HUDEP-2 (cell line): ENCODE data around the gene DPRX.

ENCODE experiments used
- DNase-seq, 76 experiments: peaks; one replicate each; lab custom pipeline; 2025; ENCODE audit not compliant: unreplicated experiment in 76 of 76; lab: John Stamatoyannopoulos, UW

Gene DPRX, protein sequence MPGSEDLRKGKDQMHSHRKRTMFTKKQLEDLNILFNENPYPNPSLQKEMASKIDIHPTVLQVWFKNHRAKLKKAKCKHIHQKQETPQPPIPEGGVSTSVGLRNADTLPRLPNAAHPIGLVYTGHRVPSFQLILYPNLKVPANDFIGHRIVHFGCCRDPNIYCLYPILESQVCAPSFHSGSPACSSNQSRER

DNA sequence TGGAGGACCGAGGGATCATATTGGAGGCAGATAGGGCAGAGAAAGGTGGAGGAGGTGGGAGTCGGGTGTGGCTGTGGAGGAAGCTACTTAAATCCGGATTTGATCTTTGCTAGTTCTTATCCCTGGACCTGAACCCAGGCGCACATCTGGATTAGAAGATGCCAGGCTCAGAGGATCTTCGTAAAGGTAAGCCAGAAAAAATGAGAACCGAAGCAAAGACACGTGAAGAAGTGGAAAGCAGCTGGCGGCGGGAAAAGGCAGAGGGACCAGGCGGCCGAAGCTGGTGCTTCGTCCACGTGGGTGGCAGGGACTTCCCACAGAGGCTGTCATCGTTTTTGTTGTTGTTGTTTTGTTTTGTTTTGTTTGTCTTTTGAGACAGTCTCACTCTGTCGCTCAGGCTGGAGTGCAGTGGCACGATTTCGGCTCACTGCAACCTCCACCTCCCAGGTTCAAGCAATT is at the start of gene DPRX:
Gene DPRX (plus strand): TSS at position 51 of the 459 bp plus-strand sequence. CDS start 108 bp downstream, at position 159.
- DNase-seq = no peak

DNA sequence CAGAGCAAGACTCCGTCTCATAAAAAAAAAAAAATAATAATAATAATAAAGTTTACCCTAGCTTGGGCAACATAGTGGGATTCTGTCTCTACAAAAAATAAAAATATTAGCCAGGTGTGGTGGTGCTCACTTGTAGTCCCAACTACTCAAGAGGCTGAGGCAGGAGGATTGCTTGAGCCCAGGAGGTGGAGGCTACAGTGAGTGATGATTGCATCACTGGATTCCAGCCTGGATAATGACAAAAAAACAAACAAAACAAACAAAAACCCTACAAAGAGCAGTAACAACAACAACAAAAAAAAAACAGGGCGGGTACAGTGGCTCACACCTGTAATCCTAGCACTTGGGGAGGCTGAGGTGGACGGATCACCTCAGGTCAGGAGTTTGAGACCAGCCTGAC is 48.6 kb upstream of the DPRX start:
- no peak for DNase-seq

DNA sequence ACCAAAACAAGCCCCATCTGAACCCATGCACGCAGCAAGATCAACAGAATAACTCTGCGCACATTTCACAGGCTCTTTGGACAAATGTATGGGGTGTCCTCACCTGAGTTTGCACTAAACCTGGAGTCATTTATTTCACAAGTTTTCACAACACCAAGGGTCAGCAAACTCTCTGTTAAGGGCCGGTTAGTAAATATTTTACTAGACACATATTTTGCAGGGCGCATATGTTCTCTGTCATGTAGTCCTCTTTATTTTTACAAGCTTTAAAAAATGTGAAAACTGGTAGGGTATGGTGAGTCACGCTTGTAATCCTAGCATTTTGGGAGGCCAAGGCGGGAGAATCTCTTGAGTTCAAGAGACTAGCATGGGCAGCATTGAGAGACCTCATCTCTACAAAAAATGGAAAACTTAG is 45.5 kb upstream of the DPRX start:
- no peak for DNase-seq

DNA sequence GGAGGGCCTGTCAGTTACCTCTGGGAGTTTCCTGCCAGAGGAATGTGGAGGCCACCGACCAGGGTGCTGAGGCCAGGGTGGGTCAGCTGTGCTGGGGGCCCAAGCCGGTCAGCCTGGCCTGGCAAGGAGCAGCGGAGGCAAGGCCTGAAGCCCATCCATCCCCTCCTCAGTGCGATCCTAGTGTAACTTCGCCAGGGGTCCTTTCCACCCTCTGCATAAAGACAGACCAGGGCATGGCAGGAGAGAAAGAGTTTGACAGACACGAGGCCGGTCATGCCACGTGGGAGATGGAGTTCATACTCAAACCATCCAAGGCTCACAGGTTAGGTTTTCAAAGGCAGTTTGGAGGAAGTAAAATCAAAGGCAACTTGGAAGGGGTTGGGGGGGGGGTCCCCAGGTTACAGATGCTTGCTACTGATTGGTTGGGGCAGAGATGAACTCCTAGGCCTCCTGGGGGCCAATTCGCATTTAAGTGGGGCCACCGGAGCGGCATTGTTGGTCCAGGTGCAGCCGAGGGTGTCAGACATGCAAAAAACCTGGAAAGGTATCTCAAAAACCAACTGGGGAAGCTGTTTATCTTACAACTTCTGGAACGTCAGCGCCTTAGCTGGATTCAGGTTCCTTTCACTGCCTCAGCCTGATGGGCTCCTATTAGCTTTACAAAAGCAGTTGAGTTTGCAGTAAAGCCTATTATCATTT is 36.8 kb upstream of the DPRX start:
- no peak for DNase-seq

DNA sequence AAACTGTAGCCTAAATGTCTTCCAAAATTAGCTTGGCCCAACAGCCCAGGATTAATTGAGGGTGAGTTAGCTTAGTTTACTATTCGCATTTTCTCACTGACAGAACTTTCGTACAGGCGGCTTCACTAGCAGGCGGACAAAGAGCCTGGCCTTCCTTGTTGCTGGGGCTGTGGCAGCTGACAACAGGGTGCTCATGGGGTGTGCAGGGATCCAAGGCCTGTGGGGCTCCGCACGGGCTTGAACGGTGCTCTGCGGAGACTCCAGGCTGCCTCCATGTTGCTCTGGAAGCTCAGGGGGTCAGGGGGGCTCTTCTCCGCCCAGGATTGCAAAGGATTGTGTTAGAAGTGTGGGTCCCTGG is 36.3 kb upstream of the DPRX start:
- DNase-seq = no peak

DNA sequence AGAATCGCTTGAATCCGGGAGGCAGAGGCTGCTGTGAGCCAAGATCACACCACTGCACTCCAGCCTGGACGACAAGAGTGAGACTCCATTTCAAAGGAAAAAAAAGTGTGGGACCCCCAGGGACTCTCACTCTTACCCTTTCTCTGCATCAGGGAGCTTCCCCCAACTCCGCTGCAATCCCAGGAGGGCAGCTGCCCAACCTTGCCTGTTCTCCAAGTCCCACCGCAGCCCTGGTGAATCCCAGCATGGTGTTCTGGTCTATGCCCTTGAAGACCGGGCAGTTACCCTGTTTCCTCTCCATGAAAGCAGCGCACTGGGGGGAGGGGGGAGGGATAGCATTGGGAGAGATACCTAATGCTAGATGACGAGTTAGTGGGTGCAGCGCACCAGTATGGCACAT is 35.7 kb upstream of the DPRX start:
- DNase-seq = no peak

DNA sequence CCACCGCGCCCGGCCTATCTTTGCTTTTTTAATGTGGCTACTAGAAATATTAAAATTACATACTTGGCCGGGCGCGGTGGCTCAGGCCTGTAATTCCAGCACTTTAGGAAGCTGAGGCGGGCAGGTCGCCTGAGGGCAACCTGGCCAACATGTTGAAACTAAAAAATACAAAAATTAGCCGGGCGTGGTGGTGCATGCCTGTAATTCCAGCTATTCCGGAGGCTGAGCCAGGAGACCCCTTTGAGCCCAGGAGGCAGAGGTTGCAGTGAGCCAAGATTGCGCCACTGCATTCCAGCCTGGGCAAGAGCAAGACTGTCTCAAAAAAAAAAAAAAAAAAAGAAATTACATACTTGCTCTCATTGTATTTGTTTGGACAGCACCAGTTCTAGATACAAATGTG is 34.8 kb upstream of the DPRX start:
- no peak for DNase-seq

DNA sequence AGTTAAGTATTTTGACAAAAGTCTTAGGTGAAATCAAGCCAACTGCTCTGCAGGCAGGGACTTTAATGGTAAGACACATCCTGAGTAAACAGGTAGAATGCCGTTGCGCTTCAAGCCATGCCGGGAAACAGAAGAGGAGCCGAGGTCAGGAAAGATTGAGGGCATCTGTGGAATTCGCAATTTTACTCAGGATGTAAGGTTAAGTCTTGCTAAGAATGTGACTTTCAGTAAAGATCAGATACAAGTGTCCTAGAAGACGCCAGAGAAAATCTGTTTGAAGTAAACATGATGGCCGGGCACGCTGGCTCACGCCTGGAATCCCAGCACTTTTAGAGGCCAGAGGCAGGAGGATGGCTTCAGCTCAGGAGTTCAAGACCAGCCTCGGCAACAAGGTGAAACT is 33.4 kb upstream of the DPRX start:
- no peak for DNase-seq

DNA sequence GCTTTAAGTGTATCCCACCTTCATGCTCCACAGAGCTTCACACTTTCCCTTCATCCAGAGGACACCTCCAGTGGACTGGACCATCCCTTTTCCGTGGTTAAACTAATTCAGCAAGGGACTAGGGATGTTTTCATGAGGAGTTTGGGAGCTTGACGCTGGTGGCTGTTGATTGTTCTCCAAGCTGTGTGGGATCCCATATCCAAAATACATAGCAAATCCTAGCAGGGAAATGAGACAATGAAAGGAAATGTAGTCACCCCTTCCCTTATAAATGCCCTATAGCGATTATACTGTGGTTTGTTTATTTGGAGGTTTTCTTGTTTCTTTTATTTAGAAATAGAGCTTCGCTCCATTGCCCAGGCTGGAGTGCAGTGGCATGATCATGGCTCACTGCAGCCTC is 31.6 kb upstream of the DPRX start:
- no peak for DNase-seq

DNA sequence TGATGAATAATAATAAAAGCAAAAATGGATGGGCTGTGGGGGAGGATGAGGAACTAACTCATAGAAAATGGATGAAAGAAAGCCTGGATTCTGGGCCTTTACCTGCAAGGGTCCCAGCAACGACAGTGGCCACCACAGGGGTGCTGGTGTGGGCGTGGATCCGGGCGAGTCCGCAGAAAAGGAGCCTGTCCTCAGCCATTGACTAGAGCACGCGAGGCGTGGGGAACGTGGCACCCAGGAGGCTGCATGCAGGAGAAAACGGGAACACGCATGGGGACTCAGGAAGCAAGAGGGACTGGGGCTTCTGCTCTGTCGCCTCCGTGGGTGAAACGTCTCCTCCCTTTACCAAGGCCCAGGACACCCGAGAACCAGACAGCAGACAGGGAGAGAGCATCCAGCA is 25.8 kb upstream of the DPRX start:
- no peak for DNase-seq

DNA sequence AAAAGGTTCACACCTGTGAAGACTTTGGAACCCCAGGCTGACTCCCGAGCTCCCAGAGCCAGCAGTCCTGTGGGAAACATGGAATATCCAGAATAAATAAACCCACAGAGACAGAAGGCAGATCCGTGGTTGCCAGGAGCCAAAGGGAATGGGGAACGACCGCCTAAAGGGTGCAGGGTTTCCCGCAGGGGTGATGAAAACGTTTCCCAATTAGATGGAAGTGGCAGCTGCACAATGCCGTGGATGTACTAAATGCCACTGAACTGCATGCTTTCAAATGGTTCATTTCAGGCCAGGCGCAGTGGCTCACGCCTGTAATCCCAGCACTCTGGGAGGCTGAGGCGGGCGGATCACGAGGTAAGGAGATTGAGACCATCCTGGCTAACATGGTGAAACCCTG is 23.4 kb upstream of the DPRX start:
- DNase-seq = no peak

DNA sequence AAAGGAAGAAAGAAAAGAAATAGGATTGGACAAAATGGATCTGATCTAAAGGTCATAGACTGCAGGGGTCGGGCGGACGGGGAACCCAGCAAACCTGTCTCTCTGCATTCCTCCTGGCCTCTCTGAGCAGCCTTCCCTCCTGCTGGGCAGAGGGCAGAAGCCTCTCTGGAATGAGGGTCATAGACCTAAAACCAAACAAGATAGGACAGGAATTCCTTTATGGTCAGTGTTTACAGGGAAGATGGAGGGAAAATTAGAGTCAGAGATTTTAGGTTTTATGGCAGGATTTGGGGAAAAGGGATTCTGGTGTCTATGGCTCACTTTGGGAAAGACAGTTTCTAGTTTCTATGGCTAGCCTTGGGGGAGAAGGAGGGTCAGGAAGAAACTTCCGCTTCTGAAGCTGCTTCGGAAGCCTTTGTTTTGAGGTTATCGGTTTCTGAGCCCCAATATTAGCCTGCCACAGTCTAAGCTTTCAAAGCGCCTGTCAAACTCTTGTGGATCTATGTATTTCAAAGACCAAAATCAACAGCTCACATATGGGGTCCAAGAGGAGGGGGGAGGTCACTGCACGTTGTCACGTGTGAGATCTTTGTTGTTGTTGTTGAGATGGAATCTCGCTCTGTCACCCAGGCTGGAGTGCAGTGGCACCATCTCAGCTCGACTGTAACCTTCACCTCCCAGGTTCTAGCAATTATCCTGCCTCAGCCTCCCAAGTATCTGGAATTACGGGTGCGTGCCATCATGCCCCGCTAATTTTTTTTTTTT is 18.9 kb upstream of the DPRX start:
- DNase-seq = no peak

DNA sequence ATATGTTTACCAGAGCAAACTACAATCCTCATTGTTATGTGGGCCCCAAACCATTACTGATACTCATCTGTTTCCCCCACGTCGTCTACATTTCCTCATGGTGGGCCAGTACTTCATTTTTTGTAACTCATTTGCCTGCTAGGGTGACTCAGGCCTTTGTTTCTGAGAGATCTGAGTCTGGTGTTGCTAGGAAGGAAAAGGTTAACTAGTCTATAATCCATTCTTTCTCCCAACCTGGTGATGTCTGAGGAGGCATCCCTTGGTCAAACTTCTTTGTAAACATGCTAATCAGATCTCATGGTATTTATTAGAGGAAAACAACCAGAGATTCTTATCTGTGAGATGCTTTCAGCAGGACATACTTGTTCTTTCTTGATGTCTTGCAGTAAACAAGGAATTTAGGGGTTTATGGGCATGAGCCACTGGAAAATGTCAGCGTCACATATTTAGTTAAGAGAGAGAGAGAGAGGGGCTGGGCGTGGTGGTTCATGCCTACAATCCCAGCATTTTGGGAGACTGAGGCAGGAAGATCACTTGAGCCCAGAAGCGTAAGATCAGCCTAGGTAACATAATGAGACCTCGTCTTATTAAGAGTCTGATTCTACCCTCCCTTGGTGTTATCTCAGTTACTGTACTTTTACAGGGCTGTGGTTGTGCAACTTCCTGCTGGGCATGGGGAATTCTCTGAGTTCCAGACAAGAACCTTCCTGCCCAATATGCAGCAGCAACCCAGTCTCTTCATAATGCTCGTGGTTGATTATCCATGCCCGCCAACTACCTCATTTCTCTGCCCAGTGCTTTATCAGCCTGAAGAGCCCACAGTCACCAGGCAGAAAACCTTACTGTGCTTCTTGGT is 9.7 kb upstream of the DPRX start:
- no peak for DNase-seq

DNA sequence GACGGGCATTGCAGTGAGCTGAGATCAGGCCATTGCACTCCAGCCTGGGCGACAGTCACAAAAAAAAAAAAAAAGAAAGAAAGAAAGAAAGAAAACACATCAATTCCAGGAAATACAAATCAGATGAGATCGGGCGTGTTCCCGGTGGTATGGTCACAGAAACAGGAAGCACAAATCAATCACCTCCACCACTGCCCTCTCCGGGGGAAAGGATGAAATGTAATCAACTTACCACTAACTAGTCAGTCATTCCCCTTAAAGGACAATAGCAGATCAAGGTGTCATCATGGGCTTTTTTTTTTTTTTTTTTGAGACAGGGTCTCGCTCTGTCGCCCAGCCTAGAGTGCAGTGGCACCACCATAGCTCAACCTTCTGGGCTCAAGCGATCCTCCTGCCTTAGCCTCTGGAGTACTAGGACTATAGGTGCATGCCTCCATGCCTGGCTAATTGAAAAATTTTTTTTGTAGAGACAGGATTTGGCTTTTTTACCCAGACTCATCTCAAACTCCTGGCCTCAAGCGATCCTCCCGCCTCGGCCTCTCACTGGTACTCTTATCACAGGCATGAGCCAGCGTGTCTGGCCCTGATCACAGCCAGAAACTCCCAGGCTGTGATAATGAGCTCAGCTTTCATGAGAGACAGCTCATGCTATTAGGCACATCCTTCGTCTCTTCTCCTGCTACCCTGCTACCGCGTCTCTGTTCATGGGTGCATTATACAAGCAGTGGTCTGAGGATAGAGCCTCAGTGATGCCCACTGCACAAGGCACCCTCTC is 6.8 kb upstream of the DPRX start:
- no peak for DNase-seq

DNA sequence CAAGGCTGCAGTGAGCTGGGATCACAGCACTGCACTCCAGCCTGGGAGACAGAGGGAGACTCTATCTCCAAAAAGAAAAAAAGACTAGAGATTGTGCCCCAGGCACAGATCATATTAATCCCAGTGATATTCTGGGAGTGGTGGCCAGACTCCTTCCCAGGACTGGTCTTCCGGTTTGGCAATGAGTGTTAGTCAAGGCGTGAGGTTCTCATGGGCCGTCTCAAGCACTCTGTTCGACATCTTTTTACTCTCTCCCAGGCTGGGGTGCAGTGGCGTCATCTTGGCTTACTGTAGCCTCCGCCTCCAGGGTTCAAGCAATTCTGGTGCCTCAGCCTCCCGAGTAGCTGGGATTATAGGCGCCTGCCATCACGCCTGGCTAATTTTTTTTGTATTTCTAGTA is 5.3 kb upstream of the DPRX start:
- DNase-seq = no peak

DNA sequence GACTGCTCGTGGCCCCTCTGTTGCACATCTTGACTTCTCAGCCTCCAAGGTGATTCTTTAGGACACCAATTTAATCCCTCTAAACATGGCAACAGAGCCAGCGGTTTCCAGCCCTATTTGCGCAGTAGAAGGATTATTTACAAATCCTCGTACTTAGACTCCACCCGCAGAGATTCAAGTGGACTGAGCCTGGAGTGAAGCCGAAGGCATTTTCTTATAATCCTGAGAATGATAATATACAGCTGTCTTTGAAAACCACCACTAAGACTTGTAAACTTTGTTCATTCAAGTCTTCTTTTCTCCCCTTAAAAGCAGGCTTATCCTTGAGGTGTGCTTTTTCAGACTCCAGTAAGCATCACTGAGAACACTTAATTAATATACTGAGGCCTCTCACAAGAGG is 4.8 kb upstream of the DPRX start:
- no peak for DNase-seq

DNA sequence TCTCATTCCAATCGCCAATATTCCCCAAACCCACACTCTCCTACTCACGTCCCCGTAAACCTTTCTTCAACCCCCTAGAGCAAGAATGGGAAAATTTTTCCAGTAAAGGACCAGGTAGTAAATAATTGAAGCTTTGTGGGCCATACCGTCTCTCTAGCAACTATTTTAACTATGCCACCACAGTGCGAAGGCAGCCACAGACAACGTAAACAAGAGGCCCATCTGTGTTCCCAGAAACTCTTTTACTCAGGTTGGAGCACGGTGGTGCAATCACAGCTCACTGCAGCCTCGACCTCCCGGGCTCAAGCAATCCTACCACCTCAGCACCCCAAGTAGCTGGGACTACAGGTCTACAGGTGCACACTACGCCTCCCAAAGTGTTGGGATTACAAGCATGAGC is 3.0 kb downstream of the DPRX start:
- DNase-seq = no peak

DNA sequence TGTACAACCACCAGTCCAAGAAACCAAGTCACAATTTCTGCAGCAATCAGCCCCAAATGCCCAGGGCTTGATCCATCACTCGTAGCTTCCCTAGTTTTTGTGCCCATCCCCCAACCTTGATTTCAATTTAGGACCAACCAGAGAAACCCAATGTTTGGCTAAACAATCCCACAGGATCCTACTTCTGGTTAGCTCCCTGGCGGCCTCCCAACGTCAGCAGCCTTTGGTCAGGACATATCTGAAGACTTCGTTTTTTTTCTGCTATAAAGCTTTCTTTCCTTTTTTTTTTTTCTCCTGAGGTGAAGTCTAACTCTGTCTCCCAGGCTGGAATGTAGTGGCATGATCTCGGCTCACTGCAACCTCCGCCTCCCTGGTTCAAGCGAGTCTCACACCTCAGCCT is 7.7 kb downstream of the DPRX start:
- DNase-seq = no peak

DNA sequence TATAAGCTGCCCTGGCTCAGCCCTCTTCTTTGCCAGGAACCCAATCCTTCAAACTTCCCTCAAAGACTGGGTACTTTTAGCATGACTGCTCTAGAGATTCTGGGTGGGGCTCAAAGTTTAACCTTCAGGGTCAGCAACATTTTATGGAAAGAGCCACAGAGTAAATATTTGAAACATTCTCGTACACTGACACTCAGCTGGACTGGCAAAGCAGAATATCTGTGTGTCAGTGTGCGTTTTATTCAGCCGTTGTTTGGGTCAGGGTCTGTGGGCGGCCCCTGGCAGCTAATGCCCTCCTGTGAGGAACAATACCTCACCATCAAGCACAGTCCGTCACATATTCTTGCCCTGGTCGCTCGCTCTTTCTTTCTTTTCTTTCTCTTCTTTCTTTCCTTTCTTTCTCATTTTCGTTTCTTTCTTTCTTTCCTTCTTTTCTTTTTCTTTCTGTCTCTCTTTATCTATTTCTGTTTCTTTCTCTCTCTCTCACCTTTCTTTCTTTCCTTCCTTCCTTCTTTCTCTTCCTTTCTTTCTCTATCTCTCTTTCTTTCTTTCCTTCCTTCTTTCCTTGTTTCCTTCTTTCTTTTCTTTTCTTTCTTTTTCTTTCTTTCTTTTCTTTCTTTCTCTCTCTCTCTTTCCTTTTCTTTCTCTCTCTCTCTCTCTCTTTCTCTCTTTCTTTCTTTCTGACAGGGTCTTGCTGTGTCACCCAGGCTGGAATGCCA is 10.7 kb downstream of the DPRX start:
- no peak for DNase-seq
